GM18502 (cell line): ENCODE data around the gene IGFLR1.
"Not testable (repeated sequence)": the region's sequence is repeated elsewhere in the genome, so short reads cannot be mapped to it uniquely, and the experiment has no call there.

Experiments
- ATAC-seq: cut with Tn5 transposase; IDR thresholded peaks from one replicate; pipeline ENCODE4 v1.9.1; 2021; ENCODE audit warnings: mild to moderate bottlenecking; ENCODE audit not compliant: unreplicated experiment, poor library complexity

The IGFLR1 gene

GRCh38 chr19:35727956-35728706, 14.1 kb downstream of the IGFLR1 start:
- no peak for ATAC-seq

DNA sequence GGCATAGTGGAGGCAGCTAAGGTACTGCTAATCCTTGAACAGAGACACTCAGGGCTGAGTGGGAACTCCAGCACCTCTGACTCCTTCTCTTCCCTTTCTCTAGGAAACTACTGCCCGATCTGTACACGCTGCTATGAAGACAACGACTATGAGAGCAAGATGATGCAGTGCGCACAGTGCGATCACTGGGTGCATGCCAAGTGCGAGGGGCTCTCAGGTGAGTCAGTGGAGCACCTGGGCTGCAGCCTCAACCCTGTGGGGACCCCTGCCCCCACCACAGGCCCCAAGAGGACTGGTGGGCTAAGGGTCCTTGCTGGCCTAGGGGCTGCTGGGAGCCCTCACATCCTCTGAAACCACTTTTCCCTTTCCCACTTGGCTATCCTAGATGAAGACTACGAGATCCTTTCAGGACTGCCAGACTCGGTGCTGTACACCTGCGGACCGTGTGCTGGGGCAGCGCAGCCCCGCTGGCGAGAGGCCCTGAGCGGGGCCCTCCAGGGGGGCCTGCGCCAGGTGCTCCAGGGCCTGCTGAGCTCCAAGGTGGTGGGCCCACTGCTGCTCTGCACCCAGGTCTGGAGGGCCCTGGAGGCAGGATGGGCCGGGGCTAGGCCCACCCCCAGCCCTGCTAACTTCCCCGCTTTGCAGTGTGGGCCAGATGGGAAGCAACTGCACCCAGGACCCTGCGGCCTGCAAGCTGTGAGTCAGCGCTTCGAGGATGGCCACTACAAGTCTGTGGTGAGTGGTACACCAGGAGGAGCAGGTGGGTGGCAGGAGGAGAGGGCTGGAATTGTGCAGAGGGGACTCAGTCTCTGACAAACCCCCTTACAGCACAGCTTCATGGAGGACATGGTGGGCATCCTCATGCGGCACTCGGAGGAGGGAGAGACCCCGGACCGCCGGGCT, 14.9 kb downstream of the IGFLR1 start:
- ATAC-seq = no peak

GRCh38 chr19:35725216-35725861, 16.9 kb downstream of the IGFLR1 start:
- ATAC-seq = no peak

DNA sequence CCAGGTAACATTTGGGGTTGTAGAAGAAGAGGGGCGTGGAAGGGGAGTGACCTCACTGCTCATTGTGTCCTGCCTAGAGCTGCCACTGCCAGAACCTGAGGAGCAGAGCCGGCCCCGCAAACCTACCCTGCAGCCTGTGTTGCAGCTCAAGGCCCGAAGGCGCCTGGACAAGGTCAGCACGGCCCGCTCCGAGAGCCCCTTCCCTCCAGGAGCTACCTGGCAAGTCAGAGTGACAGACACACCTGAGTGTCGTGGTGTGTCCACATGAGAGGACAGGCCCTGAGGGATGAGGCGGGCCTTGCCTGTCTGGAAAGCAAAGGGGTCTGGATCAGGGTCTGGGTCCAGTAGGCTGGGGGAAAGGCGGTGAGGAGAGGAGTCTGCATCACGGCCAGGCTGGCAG, 17.7 kb downstream of the IGFLR1 start:
- no peak for ATAC-seq

DNA sequence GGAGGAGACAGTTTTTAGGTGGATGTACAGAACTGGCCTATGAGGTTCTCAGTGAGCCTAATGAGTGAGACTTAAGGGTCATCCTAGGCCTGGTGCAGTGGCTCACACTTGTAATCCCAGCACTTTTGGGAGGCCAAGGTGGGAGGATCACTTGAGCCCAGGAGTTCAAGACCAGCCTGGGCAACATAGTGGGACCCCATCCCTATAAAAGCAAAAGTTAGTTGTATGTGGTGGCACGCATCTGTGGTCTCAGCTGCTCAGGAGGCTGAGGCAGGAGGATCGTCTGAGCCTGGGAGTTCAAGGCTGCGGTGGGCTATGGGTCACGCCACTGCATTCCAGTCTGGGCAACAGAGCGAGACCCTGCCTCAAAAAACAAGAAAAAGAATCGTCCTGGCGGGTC, 18.1 kb downstream of the IGFLR1 start:
- not testable (repeated sequence) for ATAC-seq

DNA sequence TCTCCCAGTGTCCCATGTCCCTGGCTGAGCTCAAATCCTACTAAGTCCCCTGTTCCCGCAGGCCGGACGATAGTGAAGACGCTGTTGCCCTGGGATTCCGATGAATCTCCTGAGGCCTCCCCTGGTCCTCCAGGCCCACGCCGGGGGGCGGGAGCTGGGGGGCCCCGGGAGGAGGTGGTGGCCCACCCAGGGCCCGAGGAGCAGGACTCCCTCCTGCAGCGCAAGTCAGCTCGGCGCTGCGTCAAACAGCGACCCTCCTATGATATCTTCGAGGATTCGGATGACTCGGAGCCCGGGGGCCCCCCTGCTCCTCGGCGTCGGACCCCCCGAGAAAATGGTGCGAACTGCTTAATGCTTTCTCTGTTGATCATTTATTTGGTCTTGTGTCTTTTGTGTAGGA, 18.6 kb downstream of the IGFLR1 start:
- ATAC-seq = no peak

GRCh38 chr19:35722897-35723296, 19.4 kb downstream of the IGFLR1 start:
- no peak for ATAC-seq

DNA sequence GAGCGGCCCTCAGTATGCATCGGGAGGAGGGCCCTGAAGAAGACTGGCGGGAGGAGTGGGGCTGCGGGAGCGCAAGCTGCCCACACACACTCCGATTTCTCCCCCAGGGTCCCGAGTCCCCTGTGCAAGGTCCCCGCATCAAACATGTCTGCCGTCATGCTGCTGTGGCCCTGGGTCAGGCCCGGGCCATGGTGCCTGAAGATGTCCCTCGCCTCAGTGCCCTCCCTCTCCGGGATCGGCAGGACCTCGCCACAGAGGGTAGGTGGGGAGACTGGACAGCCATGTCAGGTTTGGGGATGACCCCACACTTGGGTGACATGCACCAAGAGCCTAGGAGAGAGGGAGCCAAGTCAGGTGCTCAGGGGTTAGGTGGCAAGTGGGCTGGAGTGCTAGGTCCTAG, 19.8 kb downstream of the IGFLR1 start:
- no peak for ATAC-seq

DNA sequence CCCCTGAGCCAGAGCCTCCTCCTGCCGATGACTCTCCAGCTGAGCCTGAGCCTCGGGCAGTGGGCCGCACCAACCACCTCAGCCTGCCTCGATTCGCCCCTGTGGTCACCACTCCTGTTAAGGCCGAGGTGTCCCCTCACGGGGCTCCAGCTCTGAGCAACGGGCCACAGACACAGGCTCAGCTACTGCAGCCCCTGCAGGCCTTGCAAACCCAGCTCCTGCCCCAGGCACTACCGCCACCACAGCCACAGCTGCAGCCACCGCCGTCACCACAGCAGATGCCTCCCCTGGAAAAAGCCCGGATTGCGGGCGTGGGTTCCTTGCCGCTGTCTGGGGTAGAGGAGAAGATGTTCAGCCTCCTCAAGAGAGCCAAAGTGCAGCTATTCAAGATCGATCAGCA, 20.9 kb downstream of the IGFLR1 start:
- no peak for ATAC-seq

GRCh38 chr19:35720648-35721047, 21.6 kb downstream of the IGFLR1 start:
- ATAC-seq = no peak

DNA sequence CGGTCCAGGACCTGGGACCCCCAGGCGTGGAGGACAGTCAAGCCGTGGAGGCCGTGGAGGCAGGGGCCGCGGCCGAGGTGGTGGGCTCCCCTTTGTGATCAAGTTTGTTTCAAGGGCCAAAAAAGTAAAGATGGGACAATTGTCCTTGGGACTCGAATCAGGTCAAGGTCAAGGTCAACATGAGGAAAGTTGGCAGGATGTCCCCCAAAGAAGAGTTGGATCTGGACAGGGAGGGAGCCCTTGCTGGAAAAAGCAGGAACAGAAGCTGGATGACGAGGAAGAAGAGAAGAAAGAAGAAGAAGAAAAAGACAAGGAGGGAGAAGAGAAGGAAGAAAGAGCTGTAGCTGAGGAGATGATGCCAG, 22.1 kb downstream of the IGFLR1 start:
- ATAC-seq = no peak

DNA sequence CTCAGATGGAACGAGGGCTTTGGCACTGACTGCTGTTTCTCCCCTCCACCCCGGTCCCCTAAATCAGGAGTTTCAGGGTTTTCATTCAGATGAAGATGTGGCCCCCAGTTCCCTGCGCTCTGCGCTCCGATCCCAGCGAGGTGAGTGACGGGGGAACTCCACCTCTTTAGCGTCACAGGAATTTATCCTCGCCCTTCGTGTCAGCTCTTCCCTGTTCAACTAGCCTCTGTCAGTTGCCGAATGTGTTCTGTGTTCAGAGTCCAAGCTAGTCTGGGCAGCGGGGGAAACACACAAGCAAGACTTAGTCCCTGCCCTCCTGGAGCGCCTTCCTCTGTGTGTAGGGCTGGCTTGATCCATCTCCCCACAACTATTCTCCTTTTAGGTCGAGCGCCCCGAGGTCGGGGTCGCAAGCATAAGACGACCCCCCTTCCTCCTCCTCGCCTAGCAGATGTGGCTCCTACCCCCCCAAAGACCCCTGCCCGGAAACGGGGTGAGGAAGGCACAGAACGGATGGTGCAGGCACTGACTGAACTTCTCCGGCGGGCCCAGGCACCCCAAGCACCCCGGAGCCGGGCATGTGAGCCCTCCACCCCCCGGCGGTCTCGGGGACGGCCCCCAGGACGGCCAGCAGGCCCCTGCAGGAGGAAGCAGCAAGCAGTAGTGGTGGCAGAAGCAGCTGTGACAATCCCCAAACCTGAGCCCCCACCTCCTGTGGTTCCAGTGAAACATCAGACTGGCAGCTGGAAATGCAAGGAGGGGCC, 22.7 kb downstream of the IGFLR1 start:
- ATAC-seq = no peak

- peak; percentile 9 for ATAC-seq
Observed at GRCh38 chr19:35718345-35719041, 23.8 kb downstream of the IGFLR1 start.

DNA sequence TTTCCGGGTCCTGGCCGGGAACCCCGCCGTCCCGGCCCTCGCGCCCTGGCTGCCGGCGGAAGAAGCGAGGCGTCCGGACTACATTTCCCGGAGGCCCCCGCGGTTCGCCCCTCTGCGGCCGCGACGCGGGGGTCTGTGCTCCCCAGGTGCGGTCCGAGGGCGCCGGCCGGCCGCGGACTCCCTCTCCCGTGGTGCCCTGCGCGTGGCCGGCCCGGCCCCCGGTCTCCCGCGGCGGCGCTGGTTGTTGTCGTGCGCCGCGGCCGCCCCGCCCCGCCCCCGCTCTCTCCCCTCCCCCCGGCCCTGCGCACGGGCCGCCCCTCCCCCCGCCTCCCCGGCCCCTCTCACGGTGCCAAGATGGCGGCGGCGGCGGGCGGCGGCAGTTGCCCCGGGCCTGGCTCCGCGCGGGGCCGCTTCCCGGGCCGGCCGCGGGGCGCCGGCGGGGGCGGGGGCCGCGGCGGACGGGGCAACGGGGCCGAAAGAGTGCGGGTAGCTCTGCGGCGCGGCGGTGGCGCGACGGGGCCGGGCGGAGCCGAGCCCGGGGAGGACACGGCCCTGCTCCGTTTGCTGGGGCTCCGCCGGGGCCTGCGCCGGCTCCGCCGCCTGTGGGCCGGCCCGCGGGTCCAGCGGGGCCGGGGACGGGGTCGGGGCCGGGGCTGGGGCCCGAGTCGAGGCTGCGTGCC, 24.4 kb downstream of the IGFLR1 start, which contains the start of gene KMT2B:
KMT2B (plus strand) TSS at position 339 of the 680 bp plus-strand sequence; CDS start at position 355, 16 bp downstream.
- peak; percentile 51 for ATAC-seq

DNA sequence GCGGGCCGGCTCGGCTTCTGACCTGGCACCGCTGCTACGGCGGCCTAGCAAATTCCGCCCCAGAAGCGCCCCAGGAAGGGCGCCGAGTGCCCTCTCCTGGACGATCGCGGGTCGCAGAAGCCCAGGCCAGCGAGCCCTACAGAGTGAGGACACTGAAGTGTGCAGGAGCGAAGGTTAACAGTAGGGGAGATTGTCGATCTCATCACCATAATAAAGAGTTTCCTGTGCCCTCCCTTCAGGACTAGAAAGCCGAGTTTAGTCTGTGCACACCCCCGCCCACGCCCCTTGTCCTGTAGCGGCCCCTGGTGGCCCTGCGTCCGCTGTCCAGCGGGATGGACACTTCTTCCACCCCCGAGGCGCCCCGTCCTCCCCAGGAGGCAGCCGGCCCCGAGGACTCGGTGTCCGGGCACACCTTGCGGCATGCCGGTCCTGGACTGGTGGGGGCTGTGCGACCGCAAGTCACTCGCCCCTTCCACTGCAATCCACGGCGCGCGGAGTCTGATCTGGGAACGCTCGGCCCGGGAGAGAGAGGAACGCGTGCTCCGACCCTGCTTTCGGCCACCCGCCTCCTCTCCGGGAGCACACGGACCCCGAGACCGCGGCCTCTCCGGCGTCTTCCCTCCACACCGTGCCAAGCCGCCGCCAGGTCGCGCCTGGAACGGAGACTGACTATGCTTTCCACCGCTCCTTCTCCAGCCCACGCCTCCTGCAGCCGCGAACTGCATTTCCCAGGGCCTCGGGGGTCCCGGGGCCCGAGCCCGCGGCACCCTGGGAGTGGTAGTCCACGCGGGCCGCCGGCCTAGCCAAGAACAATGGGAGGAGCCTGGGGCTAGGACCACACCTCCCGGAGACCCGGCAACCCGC, 25.2 kb downstream of the IGFLR1 start:
- ATAC-seq = peak; percentile 61

GRCh38 chr19:35715981-35716800, 26.1 kb downstream of the IGFLR1 start:
- no peak for ATAC-seq

- no peak for ATAC-seq
Observed at GRCh38 chr19:35715355-35715809, 26.9 kb downstream of the IGFLR1 start.
